Aorta (tissue), 5 donors: Measurements from ENCODE around the gene PLCD1. TPM values are rescaled to one million over a fixed set of nuclear protein-coding genes. Genes with fewer than 3 reads are reported as not detected.

ENCODE experiments used
- ATAC-seq: fragments of 200-7000 bp; cut with Tn5 transposase; one replicate; pipeline ENCODE4 v1.9.1; 2022; ENCODE audit warnings: moderate library complexity; ENCODE audit not compliant: low FRiP score
- DNase-seq, 2 donors: peaks; one replicate each; pipeline ENCODE4 v3.0.0-alpha.2; 2020
- H3K27ac ChIP-seq, 2 donors: one replicate each; pipeline ENCODE4 v1.5.1; 2013; ENCODE audit warnings: low read length in 2 of 2, mild to moderate bottlenecking in 2 of 2, moderate library complexity in 2 of 2, control low read depth in 1 of 2, inconsistent platforms in 1 of 2, low read depth in 1 of 2
- H3K27me3 ChIP-seq, 2 donors: one replicate each; pipeline ENCODE4 v1.6.1; 2013; ENCODE audit warnings: control low read depth in 1 of 2, low read length in 1 of 2, mild to moderate bottlenecking in 1 of 2, moderate library complexity in 1 of 2; ENCODE audit not compliant: insufficient read depth in 2 of 2, control insufficient read depth in 1 of 2
- H3K36me3 ChIP-seq, 2 donors: one replicate each; pipeline ENCODE4 v1.6.1; 2013; ENCODE audit warnings: control low read depth in 1 of 2, low read length in 1 of 2, mild to moderate bottlenecking in 1 of 2; ENCODE audit not compliant: insufficient read depth in 2 of 2, control insufficient read depth in 1 of 2
- H3K4me1 ChIP-seq, 2 donors: one replicate each; pipeline ENCODE4 v1.6.1; 2013; ENCODE audit warnings: low read length in 2 of 2, control low read depth in 1 of 2, mild to moderate bottlenecking in 1 of 2, moderate library complexity in 1 of 2; ENCODE audit not compliant: insufficient read depth in 2 of 2, control insufficient read depth in 1 of 2
- H3K4me3 ChIP-seq, 2 donors: one replicate each; pipeline ENCODE4 v1.5.1; 2013; ENCODE audit warnings: low read length in 2 of 2, control low read depth in 1 of 2, mild to moderate bottlenecking in 1 of 2
- H3K9me3 ChIP-seq: one replicate; pipeline ENCODE4 v1.6.1; 2013; ENCODE audit warnings: mild to moderate bottlenecking, low read length; ENCODE audit not compliant: control insufficient read depth
- WGBS, 2 donors: extraction: QIAGEN DNeasy Blood & Tissue Kit; methylation state at CpG; one replicate each; pipeline ENCODE4 v1.1.7; 2013; 5-methylcytosine and 5-hydroxymethylcytosine counted together
- intact Hi-C, 2 donors: fragments of 100-400 bp; cut with DNase I; formaldehyde crosslinking; loops; one replicate each; pipeline versions ENCODE4 v1.14.2 to v1.15.0; 2022
- polyA plus RNA-seq, 2 donors: library from polyadenylated mRNA; stranded (reverse); fragments of 200-250 nt; gene quantifications; one replicate each; pipeline ENCODE4 v1.2.3, GENCODE V29; 2013
- total RNA-seq, 2 donors: library from RNA; stranded (reverse); fragmentation: NEBNext Ultra II Directional; extraction: Animal tissue kit (Norgen Biotek cat#: 25700); gene quantifications; one replicate each; pipeline ENCODE4 v1.2.1, GENCODE V29; 2021
- donor health status: healthy with polysubstance abuse.
- donor health status: Bipolar disorder and iron deficiency.
- donor health status: DM: no; HTN: no; CAD: no.
- donor health status: DM: no; HTN: no; CAD: no.
- donor health status: DM: yes; HTN: yes; CAD: no.

Gene PLCD1
- total and polyA plus RNA-seq, 4 donors, result 30.8 to 59.7 (median 45.4) TPM

DNA sequence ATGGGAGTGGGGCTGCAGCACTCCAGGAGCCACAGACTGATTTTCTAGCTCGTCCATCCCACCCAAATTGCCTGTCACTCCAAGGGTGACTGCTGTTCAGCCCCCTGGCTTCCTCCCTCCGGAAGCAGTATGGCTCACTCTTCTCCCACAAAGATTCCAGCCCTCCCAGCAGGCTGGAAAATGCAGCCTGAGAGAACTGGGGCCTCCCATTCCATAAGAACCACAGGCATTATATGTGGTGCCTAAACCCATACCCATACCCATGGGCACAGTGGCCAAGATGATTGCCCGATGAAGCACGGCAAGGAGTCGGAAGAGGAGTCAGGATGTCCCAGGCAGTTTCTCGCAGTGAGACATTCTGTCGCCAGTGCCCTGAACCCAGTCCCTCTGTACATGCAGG lies 44.8 kb downstream of the PLCD1 start:
- Histone ChIP-seq H3K4me3 (no peak overlapping the region), H3K27ac (no peak overlapping the region), H3K9me3 (no peaks in the 10 kb centered on the region), H3K4me1 (no peaks in the 10 kb centered on the region), H3K27me3 (no peaks in the 10 kb centered on the region), H3K36me3 (peaks cover 3 to 9% of the 10 kb centered on the region in 2 donors)
- 86 to 92% methylated on average over 7 of the region's 7 CpGs for WGBS, 2 donors
- ATAC-seq (no peak), DNase-seq (peak in 1 of 2 donors; percentile 37)
- intact Hi-C loops, result no loop called here

DNA sequence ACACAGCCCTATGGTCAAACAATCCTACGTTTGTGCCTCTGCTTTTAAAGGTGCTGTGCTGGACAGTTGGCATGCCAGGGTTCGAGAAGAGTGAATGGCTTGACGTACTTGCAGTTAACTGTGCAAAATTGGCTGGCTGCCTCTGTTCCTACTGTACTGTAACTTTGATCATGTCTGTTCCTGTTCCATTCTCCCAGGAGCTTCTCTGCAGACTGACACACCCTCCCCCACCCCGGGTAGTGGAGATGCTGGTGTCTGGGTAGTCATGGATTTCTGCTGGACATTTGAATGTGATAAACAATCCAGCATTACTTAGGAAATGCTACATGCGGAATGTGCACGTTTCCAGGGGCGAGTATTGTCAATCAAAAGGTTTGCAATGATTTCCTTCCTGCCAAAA lies 45.4 kb downstream of the PLCD1 start:
- DNase-seq, result no peak

GRCh38 chr3:37982331-37982730 lies 47.1 kb downstream of the PLCD1 start:
- 23 to 29% methylated on average over 1 of the region's 1 CpG for WGBS, 2 donors
- no peak for ATAC-seq
- peaks cover 3 to 9% of the 10 kb centered on the region in 2 donors for H3K36me3 ChIP-seq

More for the DNA sequence above, 45.4 kb downstream of the PLCD1 start:
- intact Hi-C loops, result no loop called here
- no peak overlapping the region for H3K27ac ChIP-seq
- WGBS, 2 donors, result 83% methylated on average over 7 of the region's 7 CpGs
- no peak overlapping the region for H3K4me3 ChIP-seq
- H3K27me3 ChIP-seq, result no peaks in the 10 kb centered on the region
- no peaks in the 10 kb centered on the region for H3K4me1 ChIP-seq
- peaks cover 3 to 9% of the 10 kb centered on the region in 2 donors for H3K36me3 ChIP-seq
- no peak for ATAC-seq
- H3K9me3 ChIP-seq, result no peaks in the 10 kb centered on the region

GRCh38 chr3:37981348-37981664 lies 48.1 kb downstream of the PLCD1 start:
- no peaks in the 10 kb centered on the region for H3K9me3 ChIP-seq
- H3K27ac ChIP-seq, result no peak overlapping the region
- peaks cover 3 to 9% of the 10 kb centered on the region in 2 donors for H3K36me3 ChIP-seq
- H3K4me3 ChIP-seq, result no peak overlapping the region
- WGBS, 2 donors, result 96 to 97% methylated on average over 2 of the region's 2 CpGs
- DNase-seq (no peak), ATAC-seq (no peak)
- intact Hi-C loops, result no loop called here
- H3K27me3 ChIP-seq, result no peaks in the 10 kb centered on the region
- no peaks in the 10 kb centered on the region for H3K4me1 ChIP-seq

More at GRCh38 chr3:37982331-37982730, 47.1 kb downstream of the PLCD1 start:
- no peak overlapping the region for H3K27ac ChIP-seq
- H3K27me3 ChIP-seq, result no peaks in the 10 kb centered on the region
- no peak overlapping the region for H3K4me3 ChIP-seq
- no peaks in the 10 kb centered on the region for H3K9me3 ChIP-seq
- no peaks in the 10 kb centered on the region for H3K4me1 ChIP-seq
- DNase-seq, result no peak
- intact Hi-C loops, result no loop called here

DNA sequence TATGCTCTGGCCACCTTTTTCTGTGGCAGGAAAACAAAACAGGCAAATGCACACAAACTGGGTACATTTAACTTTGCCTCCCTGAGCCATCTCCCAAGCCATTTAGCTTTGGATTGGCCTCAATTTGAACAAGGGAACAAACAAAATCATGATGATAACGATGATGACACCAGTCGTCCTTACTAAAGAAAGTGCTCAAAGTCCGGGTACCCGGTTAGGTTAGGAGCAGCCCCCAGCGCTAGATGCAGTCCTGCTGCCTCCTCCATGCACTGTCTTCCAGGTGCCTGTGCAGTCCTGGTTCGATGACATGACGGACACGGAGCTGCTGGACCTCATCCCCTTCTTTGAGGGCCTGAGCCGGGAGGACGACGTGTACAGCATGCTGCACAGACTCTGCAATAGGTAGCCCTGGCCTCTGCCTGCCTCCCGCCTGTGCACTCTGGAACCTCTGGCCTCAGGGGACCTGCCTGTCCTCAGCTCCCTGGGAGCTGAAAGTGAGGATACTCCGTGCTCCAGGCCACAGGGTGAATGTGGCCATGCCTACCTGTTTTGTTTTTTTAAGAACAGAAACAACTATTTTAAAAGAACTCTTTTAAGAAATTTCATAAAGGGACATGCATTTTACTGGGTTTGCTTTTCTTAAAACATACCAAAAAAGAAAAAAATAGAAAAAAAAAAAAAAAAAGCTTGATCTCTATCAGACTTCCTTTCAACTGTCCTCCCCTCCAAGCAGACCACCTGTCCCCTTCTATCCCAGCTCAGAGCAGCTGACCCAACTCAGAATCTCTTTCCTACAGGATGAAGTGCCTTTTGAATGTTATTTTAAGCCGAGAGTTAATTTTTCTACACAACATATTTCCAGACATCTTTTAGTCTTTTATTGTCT lies 48.7 kb downstream of the PLCD1 start:
- Histone ChIP-seq H3K4me3 (no peak overlapping the region), H3K9me3 (no peaks in the 10 kb centered on the region), H3K27me3 (no peaks in the 10 kb centered on the region), H3K27ac (no peak overlapping the region), H3K36me3 (peaks cover 4 to 9% of the 10 kb centered on the region in 2 donors), H3K4me1 (no peaks in the 10 kb centered on the region)
- intact Hi-C loops, result no loop called here
- no peak for ATAC-seq
- WGBS, 2 donors, result 86 to 88% methylated on average over 14 of the region's 14 CpGs
- no peak for DNase-seq

DNA sequence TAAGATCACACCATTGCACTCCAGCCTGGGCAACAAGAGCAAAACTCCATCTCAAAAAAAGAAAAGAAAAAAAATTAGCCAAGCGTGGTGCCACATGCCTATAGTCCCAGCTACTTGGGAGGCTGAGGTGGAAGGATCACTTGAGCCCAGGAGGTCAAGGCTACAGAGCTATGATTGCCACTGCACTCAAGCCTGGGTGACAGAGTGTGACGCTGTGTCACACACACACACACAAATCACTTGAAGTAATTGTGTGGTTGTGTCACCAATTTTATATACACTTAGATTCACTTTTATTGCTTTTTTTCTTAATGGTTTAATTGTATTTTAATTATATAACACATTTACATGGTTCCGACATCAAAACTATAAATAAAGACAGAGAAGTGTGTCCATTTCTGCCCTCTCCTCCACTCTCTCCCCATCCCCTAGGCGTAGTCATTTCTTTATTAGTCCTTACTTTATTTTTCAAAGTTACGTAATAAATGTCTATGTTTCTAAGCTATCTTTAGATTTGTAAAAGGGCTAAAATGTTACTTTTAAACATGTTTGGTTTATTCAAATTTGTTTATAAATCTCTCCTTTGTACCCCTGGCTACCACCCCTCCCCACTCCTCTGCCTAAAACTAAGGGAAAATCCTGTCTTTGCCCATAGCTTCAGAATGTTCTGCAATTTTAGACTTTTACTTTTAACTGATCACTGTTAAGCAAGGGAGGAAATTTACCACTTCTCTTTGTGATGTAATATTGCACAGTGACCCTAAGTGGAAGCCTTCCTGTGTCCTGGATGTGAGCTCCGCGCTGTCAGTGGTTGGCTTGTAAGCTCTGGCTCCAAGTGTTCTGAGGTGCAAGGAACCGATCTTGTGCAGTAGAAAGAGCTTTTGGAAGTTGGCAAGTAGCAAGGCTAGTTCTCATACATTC lies 49.6 kb downstream of the PLCD1 start:
- no peak for ATAC-seq
- WGBS, 2 donors, result 88 to 90% methylated on average over 8 of the region's 8 CpGs

GRCh38 chr3:37974121-37975083 lies 55.0 kb downstream of the PLCD1 start:
- H3K36me3 ChIP-seq, result peaks cover 1 to 4% of the 10 kb centered on the region in 2 donors
- no peak overlapping the region for H3K27ac ChIP-seq
- intact Hi-C loops, result no loop called here
- ATAC-seq (peak; percentile 78), DNase-seq (peak in 1 of 2 donors; percentile 74)
- H3K27me3 ChIP-seq, result no peaks in the 10 kb centered on the region
- WGBS, 2 donors, result 72 to 73% methylated on average over 9 of the region's 9 CpGs
- no peak overlapping the region for H3K4me3 ChIP-seq
- no peaks in the 10 kb centered on the region for H3K4me1 ChIP-seq
- H3K9me3 ChIP-seq, result no peaks in the 10 kb centered on the region

More for the DNA sequence above, 49.6 kb downstream of the PLCD1 start:
- Histone ChIP-seq H3K4me1 (no peaks in the 10 kb centered on the region), H3K27ac (no peak overlapping the region), H3K27me3 (no peaks in the 10 kb centered on the region), H3K9me3 (no peaks in the 10 kb centered on the region), H3K4me3 (no peak overlapping the region), H3K36me3 (peaks cover 7 to 10% of the 10 kb centered on the region in 2 donors)
- intact Hi-C loops, result no loop called here
- DNase-seq, result no peak
